HG02870 (cell line): ENCODE data around the gene WNT2B.

Experiments
- ATAC-seq: cut with Tn5 transposase; IDR thresholded peaks from one replicate; pipeline ENCODE4 v1.9.1; 2021; ENCODE audit warnings: mild to moderate bottlenecking, moderate library complexity; ENCODE audit not compliant: unreplicated experiment

WNT2B gene

DNA sequence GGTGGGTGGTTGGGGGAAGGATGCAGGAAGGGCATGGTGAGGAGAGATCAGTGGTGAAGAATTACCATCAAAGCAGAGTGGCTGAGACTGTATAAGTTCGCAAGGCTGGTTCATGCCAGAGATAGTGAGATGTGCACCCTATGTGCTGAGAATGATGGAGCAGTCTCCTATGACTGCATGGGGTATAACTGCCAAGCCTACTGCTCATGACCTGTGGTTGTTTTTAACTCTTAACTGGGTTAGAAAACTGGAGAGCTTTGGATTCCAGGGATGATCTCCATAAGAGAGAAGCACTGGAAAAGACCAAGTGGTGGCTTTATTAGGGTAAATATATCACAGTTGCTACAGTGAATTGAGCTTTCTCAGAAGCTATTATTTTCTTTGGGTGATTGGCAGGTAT is 16.2 kb downstream of the WNT2B start:
- ATAC-seq, result no peak

DNA sequence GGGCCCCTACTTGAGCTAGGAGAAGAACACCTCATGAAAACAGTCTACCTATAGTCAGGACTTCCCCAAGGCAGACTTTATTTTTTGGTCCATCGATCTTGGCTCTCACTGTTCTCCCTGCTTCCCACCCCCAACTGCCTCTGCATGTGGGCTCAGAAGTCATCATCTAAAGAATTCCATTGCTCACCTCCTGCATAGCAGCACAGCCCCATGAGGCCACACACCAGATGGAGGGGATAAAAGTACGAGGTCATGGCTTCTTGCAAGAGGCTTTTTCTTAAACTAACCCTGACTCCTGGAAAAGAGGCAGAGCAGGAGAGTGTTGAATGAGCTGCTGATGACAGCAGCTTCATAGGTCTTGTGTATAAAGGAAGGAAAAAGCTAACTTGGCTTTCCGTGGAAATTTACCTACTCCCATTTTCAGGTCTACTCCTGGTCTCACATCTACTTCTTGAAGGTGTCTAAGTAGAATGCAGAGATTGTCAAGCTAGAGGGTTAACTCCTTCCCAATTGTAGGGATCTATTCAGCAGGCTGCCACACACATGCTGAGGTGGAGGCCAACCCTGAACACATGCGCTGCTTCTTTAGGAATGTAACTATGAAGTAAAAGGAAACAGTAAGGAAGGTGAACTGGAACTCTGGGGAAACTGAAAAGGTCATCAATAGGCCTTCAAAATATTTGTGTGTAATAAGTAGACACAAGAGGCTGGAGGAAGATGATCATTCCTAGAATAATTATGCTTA is 18.7 kb downstream of the WNT2B start:
- ATAC-seq, result no peak

DNA sequence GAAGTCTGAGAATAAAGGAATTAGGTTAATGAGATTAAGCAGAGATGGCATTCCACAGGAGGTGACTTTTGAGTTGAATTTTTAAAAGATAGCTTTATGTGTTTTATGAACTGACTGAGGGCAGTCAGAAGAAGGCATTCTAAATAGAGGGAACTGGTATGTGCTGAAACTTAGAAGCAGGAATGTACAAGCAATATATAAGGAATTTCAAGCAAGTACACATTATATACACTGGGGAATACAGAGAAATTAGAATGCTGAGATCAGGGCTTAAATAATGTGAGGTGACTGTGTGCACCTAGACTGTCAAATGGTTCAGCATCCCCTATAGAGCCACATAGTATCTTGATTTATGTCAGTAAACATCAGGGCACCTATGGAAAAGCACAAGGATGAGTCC is 19.3 kb downstream of the WNT2B start:
- ATAC-seq, result no peak

DNA sequence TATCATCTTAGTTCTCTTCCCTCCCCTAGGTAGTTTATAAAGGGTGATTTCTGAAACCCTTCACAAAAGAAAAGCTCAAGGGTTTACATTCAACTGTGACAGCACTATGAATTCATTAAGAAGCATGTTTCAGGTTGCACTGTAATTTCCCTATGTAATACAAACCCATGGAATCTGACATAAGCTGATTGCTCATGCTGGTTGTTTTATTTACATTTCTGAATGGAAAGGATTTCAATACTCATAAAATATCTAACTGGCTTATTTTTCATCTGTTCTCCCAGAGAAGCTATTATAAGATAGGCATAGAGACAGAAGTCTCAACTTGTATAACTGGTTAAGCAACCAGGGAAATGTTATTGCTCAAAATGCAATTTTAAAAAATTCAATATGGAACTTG is 20.5 kb downstream of the WNT2B start:
- ATAC-seq, result no peak

DNA sequence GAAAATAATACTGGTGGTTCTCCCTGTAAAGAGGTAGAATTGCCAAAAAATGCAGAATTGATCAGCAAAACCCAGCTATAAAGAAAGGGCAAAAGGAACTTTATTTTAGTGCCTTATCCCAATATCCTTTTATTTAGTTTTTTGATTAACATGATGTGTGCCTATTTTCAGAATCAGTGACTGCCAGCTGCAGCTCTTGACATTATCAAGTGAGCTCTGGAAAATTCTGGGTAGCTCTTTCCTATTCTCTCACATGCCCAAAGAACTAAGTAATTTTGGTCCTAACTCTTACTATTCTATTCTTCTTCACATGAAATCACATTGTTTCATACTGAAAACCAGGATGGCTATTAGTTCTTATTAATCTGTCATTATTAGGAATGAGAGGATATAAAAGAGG is 22.1 kb downstream of the WNT2B start:
- ATAC-seq, result no peak

DNA sequence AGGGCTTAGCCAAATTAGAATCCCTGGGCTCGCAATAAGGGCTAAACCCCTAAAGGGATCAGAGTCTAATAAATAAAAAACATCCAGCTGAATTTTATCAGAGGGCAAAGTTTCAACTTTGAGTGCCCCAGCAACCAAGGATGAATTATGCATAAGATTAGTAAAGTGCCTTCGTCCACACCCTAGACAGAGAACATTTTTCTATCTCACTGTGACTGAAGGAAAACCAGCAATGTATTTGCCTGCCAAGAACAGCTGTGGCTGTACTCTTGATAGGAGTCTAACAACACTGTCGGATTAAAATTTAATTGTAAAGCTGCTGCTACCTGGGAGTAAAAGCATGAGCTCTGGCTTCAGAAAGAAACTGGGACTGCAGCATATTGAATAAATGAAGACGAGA is 23.3 kb downstream of the WNT2B start:
- ATAC-seq, result no peak

DNA sequence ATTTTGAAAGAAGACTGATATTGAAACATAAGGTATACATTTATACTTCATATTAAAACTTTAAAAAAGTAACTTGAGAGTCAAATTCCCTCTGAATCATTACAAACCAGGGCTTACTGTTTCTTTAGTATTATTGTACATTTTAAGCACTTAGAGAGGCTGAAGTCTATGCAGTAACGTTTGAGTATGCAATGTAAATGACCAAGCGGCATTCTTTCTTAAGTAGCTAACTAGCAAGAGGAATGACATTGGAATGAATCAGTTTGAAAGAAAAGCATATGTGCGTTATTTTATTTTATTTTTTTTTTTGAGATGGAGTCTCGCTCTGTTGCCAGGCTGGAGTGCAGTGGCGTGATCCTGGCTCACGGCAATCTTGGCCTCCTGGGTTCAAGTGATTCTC is 24.3 kb downstream of the WNT2B start:
- no peak for ATAC-seq

DNA sequence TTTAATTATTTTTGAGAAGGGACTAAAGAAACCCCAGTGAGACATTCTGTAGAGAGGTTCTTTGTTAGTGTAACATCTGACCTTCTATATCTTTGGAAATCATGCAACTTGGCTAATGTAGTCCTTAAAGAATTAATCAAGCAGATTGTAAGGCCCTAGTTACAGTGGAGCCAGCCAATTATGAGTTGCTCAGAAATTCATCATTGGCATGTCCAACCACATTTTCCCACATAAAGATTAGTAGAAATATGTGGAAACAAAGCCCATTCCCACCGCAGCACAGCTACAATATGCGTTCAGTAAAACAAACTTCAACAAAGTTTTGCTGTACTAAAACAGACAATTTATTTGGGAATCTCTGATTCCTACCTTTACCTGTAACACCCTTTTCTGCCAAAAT is 27.8 kb downstream of the WNT2B start:
- ATAC-seq, result no peak

DNA sequence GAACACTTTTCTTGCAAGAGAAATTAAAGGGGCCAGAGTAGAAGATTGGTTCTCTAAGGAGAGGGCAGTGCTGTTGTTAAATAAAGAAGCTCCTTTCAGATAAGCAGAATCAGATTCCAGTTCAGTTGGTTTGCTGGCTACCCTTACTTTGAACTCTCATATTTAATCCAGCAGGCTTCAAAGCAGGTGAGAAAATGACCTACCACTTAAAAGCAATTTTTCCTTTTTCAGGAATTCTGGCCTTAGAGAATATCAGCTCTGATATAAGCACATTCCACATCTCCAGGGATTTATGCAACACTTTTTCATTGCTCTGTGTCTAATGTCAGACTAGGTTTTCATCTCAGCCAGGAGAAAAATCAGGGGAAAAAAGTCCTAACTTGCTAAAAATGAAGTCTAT is 28.7 kb downstream of the WNT2B start:
- ATAC-seq, result no peak

DNA sequence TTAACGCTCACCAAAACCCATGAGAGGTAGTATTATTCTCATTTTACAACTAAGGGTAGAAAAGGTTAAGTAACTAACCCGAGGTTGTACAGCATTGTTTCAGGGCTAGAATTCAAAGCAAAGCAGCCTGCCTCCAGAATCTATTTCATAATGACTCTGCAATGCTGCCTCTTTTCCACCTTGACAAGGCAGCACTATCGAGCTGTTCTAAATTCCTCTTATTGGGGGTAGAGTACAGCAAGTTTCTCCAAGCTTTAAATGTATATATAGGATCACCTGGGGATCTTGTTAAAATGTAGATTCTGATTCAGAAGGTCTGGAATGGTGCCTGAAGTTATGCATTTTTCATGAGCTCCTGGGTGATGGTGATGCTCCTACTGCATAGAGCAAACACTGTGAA is 30.1 kb downstream of the WNT2B start:
- ATAC-seq, result no peak

DNA sequence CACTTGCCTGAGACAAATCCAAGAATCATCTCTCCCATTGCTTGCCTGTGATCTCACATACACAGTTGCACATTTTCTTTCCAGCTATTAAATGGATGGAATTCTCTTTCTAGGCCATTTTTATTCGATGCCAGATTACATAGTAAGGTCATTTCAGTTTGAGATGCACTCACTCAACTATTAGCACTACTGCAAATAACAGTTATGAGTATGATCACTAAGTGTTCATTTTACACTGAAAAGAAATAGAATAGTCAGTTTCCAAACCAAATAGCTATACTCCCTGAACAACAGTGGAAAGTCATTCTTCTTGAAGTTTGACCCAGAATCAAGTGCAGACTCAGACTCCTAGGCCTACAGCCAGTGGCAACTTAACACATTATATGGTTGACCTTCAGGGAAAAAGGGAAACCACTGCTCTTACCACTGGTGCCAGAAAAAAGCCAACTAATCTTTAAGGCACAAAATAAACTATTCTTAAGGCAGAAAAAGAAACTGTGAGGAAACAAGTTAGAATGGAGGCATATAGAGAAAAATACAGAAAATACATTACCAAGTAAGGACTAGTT is 31.5 kb downstream of the WNT2B start:
- ATAC-seq, result no peak

DNA sequence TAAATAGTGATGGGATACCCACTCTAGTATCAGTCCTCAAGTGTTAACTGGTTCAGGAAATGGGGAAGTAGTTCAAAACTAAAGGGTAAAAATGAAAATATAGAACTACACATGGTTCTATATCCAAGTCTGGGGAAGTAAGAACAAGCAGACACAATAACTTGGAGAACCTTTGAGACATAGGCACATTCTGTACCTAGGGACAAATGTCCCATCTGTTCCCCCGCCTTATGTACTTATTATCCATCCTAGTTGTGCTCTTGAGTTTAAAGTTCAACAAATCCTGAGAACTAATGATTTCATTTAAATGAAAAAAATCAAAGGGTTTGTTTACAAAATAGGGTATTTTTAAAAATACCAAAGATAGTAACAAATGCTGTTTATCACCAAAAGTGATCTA is 32.5 kb downstream of the WNT2B start:
- ATAC-seq, result no peak

DNA sequence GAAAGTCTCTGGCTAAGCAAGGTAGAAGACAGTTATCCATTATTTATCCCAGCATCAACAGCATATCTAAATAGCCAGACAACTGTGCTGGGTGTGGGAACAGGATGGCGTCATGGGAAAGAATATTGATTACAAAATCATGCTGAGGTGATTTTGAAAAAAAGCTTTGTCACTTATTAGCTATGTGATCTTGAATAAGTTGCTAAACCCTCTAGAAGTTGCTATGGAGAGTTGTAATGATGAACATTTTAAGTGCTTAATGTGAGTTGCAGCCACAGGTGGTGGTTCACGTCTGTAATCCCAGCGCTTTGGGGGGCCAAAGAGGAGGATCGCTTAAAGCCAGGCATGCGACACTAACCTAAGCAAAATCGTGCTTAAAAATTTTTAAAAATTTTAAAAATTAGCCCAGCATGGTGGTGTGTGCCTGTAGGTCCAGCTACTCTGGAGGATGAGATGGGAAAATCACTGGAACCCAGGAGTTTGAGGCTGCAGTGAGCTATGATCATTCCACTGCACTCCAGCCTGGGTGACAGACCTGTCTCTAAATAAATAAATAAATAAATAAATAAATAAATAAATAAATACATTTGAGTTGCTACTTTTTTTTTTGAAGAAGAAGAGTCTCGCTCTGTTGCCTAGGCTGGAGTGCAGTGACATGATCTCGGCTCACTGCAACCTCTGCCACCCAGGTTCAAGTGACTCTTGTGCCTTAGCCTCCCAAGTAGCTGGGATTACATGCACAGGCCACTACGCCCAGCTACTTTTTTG is 33.6 kb downstream of the WNT2B start:
- ATAC-seq, result no peak

DNA sequence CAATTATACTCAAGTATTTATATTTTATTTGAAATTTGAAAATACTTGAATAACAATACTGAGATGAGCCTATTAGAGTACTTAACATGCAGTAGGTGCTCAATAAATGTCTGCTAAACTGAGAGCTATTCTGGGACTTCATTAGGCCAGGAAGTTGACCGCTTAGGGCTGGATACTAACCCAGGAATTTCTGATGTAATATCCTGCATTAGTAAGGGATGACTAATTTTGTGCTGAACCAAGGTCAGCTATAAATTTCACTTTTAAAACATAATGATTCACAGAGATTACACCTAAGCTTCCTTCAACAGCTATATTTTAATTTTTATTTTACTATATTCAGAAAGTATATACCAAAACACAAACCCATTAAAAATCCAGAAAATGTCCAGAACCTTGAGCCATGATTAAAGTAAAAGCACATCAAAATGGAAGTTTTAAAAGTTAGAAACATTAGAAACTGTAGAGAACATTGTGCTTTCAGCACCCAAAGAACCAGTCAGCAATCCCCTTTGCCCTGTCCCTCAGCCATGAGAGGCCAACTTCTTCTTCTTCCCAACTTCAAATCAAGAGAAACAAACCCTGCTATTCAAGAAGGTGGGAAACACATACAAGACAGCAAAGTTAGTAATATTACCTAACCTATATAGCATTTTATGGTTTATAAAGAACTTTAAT is 35.4 kb downstream of the WNT2B start:
- no peak for ATAC-seq

DNA sequence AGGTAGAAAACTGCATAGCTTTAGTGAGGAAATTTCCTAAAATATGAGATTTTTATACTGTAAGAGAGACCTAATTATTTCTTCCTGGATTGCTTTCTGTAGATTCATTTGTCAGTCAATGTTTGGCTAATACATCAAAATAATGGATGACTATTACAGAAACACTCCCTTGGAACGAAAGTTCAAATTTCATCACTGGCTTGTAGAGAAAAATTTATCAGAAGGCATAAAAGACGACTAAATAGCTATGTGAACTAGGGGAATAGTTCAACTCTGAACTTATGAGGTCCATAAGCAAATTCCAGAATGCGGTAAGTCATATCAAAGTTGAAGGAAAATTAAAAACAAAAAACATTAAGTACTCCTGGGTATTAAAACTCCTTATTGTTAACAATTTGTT is 36.0 kb downstream of the WNT2B start:
- no peak for ATAC-seq

DNA sequence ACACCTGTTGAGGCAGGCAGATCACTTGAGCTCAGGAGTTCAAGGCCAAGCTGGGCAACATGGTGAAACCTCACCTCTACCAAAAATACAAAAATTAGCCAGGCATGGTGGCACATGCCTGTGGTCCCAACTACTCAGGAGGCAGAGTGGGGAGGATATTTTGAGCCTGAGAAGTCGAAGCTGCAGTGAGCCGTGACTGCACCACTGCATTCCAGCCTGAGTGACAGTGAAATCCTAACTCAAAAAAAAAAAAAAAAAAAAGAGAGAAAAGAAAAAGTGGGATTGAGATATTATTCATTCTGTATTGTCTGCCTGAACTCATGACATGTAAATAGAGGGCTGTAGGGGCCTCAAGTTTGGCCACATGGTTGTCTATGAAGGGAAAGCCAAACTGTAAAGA is 37.3 kb downstream of the WNT2B start:
- ATAC-seq, result no peak

DNA sequence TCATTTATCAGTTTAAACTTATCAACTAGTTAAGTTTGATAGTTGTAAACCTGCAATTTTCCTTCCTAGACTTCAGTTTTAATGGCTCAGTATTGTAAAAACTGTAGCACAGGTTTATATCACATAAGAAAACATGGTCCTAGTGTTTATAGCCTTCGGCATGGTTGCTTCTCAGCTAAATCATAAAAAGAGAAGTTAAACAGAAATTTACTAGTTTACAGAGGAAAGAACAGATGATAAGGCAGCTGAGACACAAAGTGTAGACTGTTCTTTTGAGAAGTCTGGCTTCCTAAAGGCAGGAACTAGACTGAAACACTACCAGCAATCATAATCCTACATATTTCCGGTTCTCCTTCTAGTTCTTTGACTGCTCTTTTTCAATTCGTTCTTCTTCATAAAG is 39.8 kb downstream of the WNT2B start:
- ATAC-seq, result no peak

DNA sequence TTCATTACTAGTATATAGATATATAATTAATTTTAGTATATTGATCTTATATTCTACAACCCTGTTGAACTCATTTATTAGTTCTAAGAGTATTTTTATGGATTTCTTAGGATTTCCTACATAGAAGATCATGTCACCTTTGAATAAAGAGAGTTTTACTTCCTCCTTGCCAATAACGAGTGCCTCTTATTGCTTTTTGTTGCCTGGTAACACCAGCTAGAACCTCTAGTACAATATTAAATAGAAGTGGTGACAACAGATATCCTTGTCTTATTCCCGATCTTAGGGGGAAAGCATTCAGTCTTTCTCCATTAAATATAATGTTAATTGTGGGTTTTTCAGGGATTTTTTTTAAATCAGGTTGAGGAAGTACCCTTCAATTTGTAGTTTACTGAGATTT is 40.8 kb downstream of the WNT2B start:
- ATAC-seq, result no peak

DNA sequence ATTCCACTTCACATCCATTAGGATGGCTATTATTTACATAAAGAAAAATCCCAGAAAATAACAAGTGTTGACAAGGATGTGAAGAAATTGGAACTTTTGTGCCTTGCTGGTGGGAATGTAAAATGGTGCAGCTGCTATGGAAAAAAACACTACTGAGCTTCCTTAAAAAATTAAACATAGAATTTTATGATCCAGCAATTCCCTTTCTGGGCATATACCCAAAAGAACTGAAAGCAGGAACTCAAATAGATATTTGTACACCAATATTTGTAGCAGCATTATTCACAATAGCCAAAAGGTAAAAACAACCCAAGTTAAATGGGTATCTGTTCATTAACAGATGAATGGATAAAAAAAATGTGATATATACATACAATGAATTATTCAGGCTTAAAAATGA is 45.6 kb downstream of the WNT2B start:
- no peak for ATAC-seq

DNA sequence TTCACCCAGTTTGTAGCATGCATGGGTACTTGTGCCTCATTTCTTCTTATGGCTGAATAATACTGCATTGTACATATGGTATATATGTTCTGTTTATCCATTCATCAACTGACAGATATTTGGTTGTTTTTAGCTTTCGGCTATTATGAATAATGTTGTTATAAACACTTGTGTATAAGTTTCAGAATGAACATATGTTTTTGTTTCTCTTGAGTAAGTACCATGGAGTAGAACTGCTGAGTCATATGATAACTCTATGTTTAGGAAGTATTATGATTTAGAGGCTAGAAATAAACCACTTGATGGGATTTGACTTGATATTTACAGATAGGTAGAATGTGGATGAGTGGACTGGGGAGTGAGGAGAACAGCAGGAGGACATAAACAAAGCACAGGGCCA is 48.6 kb downstream of the WNT2B start:
- no peak for ATAC-seq

DNA sequence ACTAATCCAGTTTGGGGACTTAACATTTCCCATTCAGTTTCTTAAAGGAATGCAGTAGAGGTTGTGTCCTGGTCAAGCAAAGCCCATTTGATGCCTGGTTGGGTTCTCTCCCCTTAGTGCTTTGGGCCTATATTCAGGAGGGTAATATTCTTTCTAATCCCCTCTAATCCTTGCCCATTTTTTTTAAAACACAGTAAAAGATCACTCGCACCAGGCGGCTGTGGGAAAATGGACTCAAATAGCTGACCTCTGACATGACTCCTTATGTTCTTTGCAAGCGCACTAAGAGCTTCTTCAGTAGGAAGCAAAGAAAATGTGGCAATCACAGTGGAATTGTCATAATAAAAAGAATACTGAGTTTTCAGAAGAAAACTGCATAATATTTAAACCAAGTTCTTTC is 49.9 kb downstream of the WNT2B start:
- ATAC-seq, result no peak

DNA sequence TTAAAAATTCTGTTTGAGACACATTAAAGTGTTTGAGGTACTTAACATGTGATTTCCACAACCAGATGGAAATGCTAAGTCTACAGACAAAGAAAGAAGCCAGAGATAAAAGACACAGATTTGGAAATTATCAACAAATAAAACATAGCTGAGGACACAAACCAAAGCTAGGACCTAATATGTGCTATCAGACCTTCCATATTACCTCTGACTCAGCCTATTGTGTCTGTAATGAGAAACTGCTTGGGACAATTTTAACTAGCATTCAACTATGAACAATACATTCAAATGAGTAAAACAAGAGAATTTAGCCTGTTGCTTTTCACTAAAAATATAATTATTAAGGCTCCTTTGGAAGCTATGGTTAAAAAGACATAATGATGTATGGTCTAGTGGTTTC is 54.6 kb downstream of the WNT2B start:
- no peak for ATAC-seq
